Stomach smooth muscle (tissue), 2 donors: ENCODE measurements around the gene USP30.
A peak's percentile ranks its signal among the peaks of the same experiment; 100 is the strongest.

Source experiments
- H3K27ac ChIP-seq: one replicate; pipeline ENCODE4 v1.7.0; 2013; ENCODE audit warnings: mild to moderate bottlenecking, low read length, inconsistent platforms
- H3K27me3 ChIP-seq, 2 donors: one replicate each; pipeline ENCODE4 v1.7.0; 2013; ENCODE audit warnings: low read length in 2 of 2; ENCODE audit not compliant: insufficient read depth in 2 of 2, control insufficient read depth in 1 of 2
- H3K36me3 ChIP-seq, 2 donors: one replicate each; pipeline ENCODE4 v1.7.0; 2013; ENCODE audit warnings: low read length in 2 of 2; ENCODE audit not compliant: control insufficient read depth in 2 of 2, insufficient read depth in 2 of 2
- H3K4me1 ChIP-seq: one replicate; pipeline ENCODE4 v1.7.0; 2013; ENCODE audit warnings: low read length; ENCODE audit not compliant: control insufficient read depth, insufficient read depth
- H3K4me3 ChIP-seq, 2 donors: one replicate each; pipeline ENCODE4 v1.7.0; 2013; ENCODE audit warnings: low read length in 2 of 2
- H3K9ac ChIP-seq, 2 donors: one replicate each; pipeline ENCODE4 v1.7.0; 2013; ENCODE audit warnings: low read length in 2 of 2, mild to moderate bottlenecking in 1 of 2
- H3K9me3 ChIP-seq, 2 donors: one replicate each; pipeline ENCODE4 v1.7.0; 2013; ENCODE audit warnings: low read length in 2 of 2; ENCODE audit not compliant: control insufficient read depth in 2 of 2
- donor health status: healthy.
- donor health status: Pancreatic carcinoma.

USP30 gene

DNA sequence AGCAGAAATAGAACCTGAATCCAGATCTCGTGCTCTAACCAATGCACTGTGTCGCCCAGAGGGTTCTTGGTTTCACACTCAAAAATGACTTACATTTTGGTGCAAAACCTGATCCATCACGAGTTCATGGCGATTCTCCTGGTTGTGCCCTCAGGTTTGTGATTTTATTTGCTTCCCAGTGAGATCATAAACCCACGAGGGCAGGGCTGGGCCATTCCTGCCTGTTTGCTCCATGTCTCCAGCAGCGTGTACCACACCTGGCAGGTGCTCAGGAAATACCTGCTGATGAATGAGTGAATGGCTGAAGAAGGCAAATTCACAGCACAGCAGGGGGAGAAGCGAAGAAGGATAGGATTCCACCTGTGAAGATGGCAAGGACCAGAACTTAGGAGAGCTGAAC, 73.4 kb downstream of the USP30 start:
- Histone ChIP-seq H3K4me3 (no peak overlapping the region), H3K36me3 (peaks cover 7 to 13% of the 10 kb centered on the region in 2 donors), H3K27ac (peak overlapping the region; percentile 18), H3K9me3 (no peaks in the 10 kb centered on the region), H3K4me1 (peaks cover 16% of the 10 kb centered on the region), H3K9ac (no peak overlapping the region), H3K27me3 (no peaks in the 10 kb centered on the region)

DNA sequence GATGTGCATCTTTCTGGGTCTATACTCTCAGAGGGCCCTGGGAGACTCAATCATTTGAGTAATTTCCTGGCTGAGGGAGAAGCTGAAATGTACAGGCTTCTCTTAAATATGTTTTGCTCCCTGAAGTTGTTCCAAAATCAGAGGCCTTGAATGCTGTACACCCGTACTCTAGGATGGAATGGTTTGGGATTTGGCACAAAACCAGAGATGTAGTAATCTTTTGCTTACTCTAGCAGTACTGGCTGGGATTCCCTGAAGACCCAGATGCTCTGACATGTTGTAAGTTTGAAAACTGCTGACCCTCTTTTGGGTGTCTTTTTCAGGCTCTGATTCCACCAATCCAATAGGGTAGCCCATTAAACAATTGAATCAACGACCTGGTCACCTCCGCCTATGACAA, 74.4 kb downstream of the USP30 start:
- Histone ChIP-seq H3K9ac (no peak overlapping the region), H3K27me3 (no peaks in the 10 kb centered on the region), H3K4me1 (peaks cover 22% of the 10 kb centered on the region), H3K9me3 (no peaks in the 10 kb centered on the region), H3K4me3 (no peak overlapping the region), H3K36me3 (peaks cover 3 to 10% of the 10 kb centered on the region in 2 donors), H3K27ac (peak overlapping the region; percentile 18)

DNA sequence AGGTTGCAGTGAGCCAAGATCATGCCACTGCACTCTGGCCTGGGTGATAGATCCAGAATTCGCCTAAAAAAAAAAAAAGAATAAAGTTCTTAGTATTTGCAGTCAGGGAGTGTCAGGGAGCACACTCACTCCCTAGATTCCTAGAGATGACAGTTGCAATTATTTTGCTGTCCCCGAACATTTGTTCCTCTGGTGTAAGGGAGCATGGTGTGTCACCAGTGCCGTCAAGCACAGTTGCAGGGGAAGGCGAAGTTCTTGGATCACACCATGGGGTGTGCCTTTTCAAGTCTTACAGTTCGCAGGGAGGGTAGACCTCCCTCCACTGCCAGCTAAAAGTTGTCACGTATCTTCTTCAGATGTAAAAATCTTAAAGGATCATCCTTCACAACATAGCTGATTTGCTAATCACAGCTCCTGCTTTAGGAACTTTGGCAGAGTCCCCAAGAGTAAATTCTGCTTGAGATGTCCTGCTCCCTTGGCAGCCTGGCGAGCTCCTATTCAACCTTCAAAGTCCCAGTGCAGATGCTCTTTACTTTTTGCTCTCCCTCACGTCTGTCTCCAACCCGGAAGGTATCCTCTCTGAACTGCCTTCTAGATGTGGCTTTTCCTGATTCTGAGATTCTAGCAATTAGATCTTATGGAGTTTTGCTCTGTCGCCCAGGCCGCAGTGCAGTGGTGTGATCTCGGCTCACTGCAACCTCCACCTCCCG, 75.3 kb downstream of the USP30 start:
- Histone ChIP-seq H3K9me3 (no peaks in the 10 kb centered on the region), H3K4me3 (no peak overlapping the region), H3K27ac (peak overlapping the region; percentile 18), H3K27me3 (no peaks in the 10 kb centered on the region), H3K36me3 (peaks cover 0 to 10% of the 10 kb centered on the region in 2 donors), H3K9ac (no peak overlapping the region), H3K4me1 (peaks cover 26% of the 10 kb centered on the region)

DNA sequence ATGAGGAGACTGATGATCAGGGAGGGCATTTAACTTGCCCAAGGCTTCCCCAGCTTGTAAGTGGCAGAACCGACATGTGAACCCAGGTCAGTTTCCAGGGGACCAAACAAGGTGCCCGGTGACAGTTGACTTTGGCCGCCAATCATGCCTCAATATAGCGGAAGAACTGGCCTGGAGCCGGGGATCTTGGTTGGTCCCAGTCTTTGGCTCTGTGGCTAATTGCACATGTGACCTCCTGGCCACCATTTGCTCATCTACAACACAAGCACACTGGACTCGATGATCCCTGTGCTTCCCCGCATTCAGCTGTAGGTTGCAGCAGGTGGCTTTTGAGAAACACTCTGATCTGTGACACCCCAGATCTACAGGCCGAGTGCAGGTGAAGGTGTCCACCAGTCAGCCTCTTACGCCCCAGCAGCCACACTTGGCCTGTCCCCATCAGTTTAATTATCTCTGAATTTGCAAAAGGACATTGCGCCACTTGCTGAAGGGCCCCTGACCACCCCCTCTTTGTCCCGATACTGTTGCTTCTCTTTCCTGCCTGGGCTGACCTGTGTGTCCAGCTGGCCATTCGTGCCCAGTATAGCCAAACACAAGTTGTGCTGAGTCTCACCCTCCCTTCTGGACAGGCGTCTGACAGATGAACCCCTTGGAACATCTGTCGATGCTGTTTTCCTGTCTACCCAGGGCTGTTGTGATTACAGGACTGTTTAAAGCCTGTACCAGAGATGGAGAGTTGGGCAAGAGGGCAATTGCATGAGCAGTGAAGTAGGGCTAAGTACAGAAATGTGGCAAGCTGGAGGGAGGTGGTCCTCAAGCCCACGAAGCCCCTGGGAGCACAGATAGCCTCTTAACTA, 78.1 kb downstream of the USP30 start:
- peak overlapping the region; percentile 60 to 64 for H3K9ac ChIP-seq

DNA sequence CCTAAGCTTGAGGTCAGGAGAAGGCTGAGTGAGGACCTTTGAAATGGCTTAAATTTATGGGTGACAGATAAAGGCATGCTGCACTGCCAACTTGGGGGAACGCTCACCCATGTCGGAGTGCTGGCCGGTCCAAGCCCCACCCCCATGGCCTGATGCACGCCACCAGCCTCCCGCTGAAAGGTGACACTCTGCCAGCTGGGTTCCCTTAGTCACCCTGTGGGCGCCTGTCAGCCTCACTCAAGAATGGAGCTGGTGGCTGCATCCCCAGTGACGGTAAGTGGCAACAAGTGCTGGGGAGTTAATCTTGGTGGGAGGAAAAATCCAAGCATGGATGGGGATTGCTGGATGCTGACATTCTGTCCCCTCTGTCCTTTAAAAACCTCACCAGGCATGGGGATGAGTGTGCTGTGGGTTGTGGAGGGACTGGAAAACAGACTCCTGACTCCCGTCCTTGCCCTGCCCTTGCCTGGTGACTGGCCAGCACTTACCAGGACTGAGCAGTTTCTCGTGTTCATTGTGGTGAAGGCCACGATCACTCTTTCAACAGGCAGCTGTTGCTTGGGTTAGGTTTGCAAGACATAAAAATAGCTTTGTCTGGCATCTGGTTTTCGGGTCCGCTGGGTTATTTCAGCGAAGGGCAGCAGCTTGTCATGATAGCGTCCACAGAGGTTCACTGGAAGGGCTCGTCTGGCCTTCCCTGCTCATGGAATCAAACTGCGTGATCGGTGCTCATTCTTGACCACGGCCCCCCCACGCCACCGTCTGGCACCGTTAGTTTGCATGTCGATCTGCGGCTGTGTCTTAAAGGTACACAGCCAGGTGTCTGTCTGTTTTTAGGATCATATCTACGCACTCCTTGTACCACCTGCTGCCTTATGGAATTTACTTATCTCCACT, 79.0 kb downstream of the USP30 start:
- Histone ChIP-seq H3K4me1 (peaks cover 39% of the 10 kb centered on the region), H3K9me3 (no peaks in the 10 kb centered on the region), H3K36me3 (no peaks in the 10 kb centered on the region), H3K4me3 (peak overlapping the region; percentile 70), H3K9ac (peak overlapping the region; percentile 60 to 64), H3K27ac (peak overlapping the region; percentile 88), H3K27me3 (no peaks in the 10 kb centered on the region)

More for the DNA sequence above, 78.1 kb downstream of the USP30 start:
- H3K9me3 ChIP-seq, result no peaks in the 10 kb centered on the region
- H3K27ac ChIP-seq, result peak overlapping the region; percentile 88
- peaks cover 42% of the 10 kb centered on the region for H3K4me1 ChIP-seq
- H3K27me3 ChIP-seq, result no peaks in the 10 kb centered on the region
- H3K36me3 ChIP-seq, result peaks cover 0 to 6% of the 10 kb centered on the region in 2 donors
- H3K4me3 ChIP-seq, result peak overlapping the region; percentile 70

DNA sequence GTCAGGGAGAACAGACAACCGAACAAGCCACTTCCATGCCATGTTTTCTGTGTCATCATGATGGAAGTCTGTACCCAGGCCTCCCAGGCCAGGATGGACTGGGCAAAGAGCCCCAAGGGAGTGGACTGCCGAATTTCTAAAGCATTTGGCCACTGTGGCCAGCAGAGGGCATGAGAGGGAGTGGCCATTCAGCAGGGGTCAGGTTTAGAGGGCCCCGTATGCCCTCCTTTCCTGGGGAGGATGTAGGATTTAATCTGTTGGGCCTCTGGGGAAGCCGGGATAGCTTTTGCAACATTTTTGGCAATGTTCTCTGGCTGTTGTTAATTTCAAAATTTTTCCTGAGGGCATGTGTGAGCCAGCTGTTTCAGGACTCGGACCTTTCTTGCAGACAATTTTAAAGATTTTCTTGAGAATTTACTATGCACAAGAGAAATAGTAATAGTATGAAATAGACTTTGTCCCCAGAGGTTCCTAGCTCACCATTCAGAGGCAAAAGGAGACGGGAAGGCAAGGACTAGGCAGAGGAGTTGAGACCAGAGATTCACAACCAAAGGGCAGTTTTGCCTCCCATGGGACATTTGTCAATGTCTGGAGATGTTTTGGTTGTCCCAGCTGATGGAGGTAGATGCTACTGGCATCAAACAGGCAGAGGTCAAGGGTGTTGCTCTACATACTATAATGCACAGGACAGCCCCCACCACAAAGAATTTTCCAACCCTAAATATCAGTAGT, 82.0 kb downstream of the USP30 start:
- H3K36me3 ChIP-seq, result peaks cover 0 to under 1% of the 10 kb centered on the region in 2 donors
- H3K9me3 ChIP-seq, result no peaks in the 10 kb centered on the region
- H3K4me3 ChIP-seq, result no peak overlapping the region
- H3K27ac ChIP-seq, result peak overlapping the region; percentile 31
- peaks cover 38% of the 10 kb centered on the region for H3K4me1 ChIP-seq
- H3K9ac ChIP-seq, result no peak overlapping the region
- no peaks in the 10 kb centered on the region for H3K27me3 ChIP-seq

DNA sequence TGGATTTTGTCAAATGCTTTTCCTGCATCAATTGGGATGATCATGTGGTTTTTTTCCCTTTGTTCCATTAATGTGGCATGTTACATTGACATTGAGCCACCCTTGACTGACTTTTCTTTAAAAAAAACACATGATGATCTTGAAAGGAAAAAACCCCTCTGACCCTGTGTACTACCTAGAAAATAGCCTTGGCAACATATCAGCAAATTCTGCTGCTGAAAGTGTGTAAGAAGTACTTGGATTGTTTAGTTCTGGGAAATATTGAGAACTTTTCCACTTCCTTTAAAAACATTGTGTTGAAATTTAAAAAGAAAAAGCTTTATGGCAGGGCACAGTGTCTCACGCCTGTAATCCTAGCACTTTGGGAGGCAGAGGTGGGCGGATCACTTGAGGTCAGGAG, 84.7 kb downstream of the USP30 start:
- H3K9me3 ChIP-seq, result no peaks in the 10 kb centered on the region
- no peak overlapping the region for H3K4me3 ChIP-seq
- H3K4me1 ChIP-seq, result peaks cover 23% of the 10 kb centered on the region
- no peak overlapping the region for H3K27ac ChIP-seq
- peaks cover 0 to 14% of the 10 kb centered on the region in 2 donors for H3K36me3 ChIP-seq
- H3K27me3 ChIP-seq, result no peaks in the 10 kb centered on the region
- no peak overlapping the region for H3K9ac ChIP-seq
